Loucy (cell line): ENCODE data around the gene KCNJ6.

ENCODE experiments used
- H2AFZ ChIP-seq: fragments of 200-600 bp; sonication (generic); 2 replicates; pipeline ENCODE4 v1.6.0; 2016; ENCODE audit warnings: antibody characterized with exemption, mild to moderate bottlenecking, low read length, moderate library complexity
- H3F3A ChIP-seq: fragments of 200-600 bp; 2 replicates; pipeline ENCODE4 v1.6.0; 2016; ENCODE audit warnings: antibody characterized with exemption, low read depth, mild to moderate bottlenecking
- H3K27me3 ChIP-seq: fragments of 200-600 bp; sonication (generic); 2 replicates; pipeline ENCODE4 v1.6.1; 2014; ENCODE audit warnings: low read length, mild to moderate bottlenecking; ENCODE audit not compliant: insufficient read depth, poor library complexity, severe bottlenecking
- H3K36me3 ChIP-seq: fragments of 200-600 bp; sonication (generic); 2 replicates; pipeline ENCODE4 v1.6.1; 2016; ENCODE audit warnings: low read length; ENCODE audit not compliant: insufficient read depth
- H3K4me1 ChIP-seq: fragments of 200-600 bp; sonication (generic); 2 replicates; pipeline ENCODE4 v1.5.1; 2014; ENCODE audit warnings: low read length, mild to moderate bottlenecking; ENCODE audit not compliant: insufficient read depth, poor library complexity, severe bottlenecking
- H3K4me2 ChIP-seq: fragments of 200-600 bp; sonication (generic); 2 replicates; pipeline ENCODE4 v1.6.0; 2014; ENCODE audit warnings: antibody characterized with exemption, low read length, low read depth, mild to moderate bottlenecking; ENCODE audit not compliant: poor library complexity, severe bottlenecking
- H3K4me3 ChIP-seq: fragments of 200-600 bp; sonication (generic); 2 replicates; pipeline ENCODE4 v1.5.1; 2014; ENCODE audit warnings: low read length, mild to moderate bottlenecking, mixed read lengths; ENCODE audit not compliant: poor library complexity, severe bottlenecking
- H3K79me2 ChIP-seq: fragments of 200-600 bp; sonication (generic); 2 replicates; pipeline ENCODE4 v1.6.1; 2014; ENCODE audit warnings: low read length; ENCODE audit not compliant: insufficient read depth
- H3K9ac ChIP-seq: fragments of 200-600 bp; sonication (generic); 2 replicates; pipeline ENCODE4 v1.6.0; 2014; ENCODE audit warnings: mild to moderate bottlenecking, low read depth, low read length, moderate library complexity; ENCODE audit not compliant: poor library complexity, severe bottlenecking
- H3K9me2 ChIP-seq: fragments of 200-600 bp; sonication (generic); replicated peaks from 2 replicates; pipeline ENCODE4 v1.6.1; 2016; ENCODE audit warnings: low read depth, low read length, mixed read lengths
- H3K9me3 ChIP-seq: fragments of 200-600 bp; sonication (generic); 2 replicates; pipeline ENCODE4 v1.6.1; 2014; ENCODE audit warnings: mild to moderate bottlenecking, antibody characterized with exemption, low read length, low read depth; ENCODE audit not compliant: insufficient read depth
- H4K20me1 ChIP-seq: fragments of 200-600 bp; sonication (generic); 2 replicates; pipeline ENCODE4 v1.6.0; 2014; ENCODE audit warnings: antibody characterized with exemption, low read length, mild to moderate bottlenecking; ENCODE audit not compliant: insufficient read depth, poor library complexity, severe bottlenecking
- EZH2phosphoT487 ChIP-seq: fragments of 200-600 bp; IDR thresholded peaks from 2 replicates; pipeline ENCODE4 v1.6.1; 2018; ENCODE audit warnings: antibody characterized with exemption, mild to moderate bottlenecking, moderate library complexity, borderline replicate concordance
- TF ChIP-seq, protein P1 (sequence below): fragments of 200-600 bp; sonication (generic); conservative IDR thresholded peaks from 2 replicates; pipeline ENCODE4 v1.5.1; 2014; ENCODE audit warnings: mild to moderate bottlenecking, antibody characterized with exemption, low read length

Gene KCNJ6

DNA sequence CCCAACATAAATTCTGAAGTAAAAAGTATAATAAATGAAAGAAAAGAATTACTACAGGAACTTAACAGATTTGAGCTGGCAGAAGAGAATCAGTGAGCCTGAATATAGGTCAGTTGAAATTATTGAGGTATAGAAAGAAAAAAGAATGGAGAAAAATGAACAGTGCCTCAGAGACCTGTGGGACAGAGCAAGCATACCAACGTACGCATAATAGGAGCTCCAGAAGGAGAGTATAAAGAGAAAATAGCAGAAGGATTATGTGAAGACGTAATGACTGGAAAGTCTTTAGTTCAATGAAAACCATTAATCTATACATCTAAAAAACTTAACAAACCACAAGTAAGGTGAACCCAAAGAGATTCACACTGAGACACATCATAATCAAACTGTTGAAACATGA is 287.9 kb downstream of the KCNJ6 start:
- H3K4me2 ChIP-seq = no peak overlapping the region
- no peak overlapping the region for H3K9ac ChIP-seq
- H3K36me3 ChIP-seq = no peaks in the 10 kb centered on the region
- no peak overlapping the region for H2AFZ ChIP-seq
- peaks cover 8% of the 10 kb centered on the region for H3K4me1 ChIP-seq
- H3K79me2 ChIP-seq = no peaks in the 10 kb centered on the region
- TF ChIP-seq EZH2phosphoT487 = no peak
- TF ChIP-seq, protein P1, sequence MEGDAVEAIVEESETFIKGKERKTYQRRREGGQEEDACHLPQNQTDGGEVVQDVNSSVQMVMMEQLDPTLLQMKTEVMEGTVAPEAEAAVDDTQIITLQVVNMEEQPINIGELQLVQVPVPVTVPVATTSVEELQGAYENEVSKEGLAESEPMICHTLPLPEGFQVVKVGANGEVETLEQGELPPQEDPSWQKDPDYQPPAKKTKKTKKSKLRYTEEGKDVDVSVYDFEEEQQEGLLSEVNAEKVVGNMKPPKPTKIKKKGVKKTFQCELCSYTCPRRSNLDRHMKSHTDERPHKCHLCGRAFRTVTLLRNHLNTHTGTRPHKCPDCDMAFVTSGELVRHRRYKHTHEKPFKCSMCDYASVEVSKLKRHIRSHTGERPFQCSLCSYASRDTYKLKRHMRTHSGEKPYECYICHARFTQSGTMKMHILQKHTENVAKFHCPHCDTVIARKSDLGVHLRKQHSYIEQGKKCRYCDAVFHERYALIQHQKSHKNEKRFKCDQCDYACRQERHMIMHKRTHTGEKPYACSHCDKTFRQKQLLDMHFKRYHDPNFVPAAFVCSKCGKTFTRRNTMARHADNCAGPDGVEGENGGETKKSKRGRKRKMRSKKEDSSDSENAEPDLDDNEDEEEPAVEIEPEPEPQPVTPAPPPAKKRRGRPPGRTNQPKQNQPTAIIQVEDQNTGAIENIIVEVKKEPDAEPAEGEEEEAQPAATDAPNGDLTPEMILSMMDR = no peak
- no peaks in the 10 kb centered on the region for H3K27me3 ChIP-seq
- no peak overlapping the region for H3K4me3 ChIP-seq
- no peaks in the 10 kb centered on the region for H3K9me3 ChIP-seq
- H3K9me2 ChIP-seq = no peaks in the 10 kb centered on the region; the same call in 1 of the 2 replicates
- no peaks in the 10 kb centered on the region for H4K20me1 ChIP-seq
- no peaks in the 10 kb centered on the region for H3F3A ChIP-seq

DNA sequence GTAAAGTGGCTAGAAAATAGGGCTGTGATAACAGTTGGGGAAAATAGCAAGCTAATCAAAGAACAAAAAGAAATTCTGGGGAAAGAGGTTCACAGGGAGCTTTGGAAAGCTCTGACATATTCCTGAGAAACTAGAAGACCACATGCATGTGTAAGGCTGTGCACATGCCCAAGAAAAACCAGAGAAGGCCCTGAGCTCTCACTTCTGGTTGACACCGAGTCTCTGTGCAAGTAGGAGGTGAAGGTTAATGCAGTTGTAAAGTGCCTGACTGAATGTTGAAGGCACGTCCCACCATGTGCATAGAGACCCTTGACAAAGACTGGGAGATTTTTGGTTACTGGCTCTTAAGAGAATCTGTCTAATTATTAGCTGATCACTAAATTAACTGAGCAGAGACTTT is 288.7 kb downstream of the KCNJ6 start:
- Histone ChIP-seq H3K36me3 (no peaks in the 10 kb centered on the region), H3K4me1 (peaks cover 8% of the 10 kb centered on the region), H3K79me2 (no peaks in the 10 kb centered on the region), H3K4me2 (no peak overlapping the region), H2AFZ (no peak overlapping the region), H4K20me1 (no peaks in the 10 kb centered on the region), H3K27me3 (no peaks in the 10 kb centered on the region), H3F3A (no peaks in the 10 kb centered on the region), H3K9ac (no peak overlapping the region), H3K4me3 (no peak overlapping the region), H3K9me3 (no peaks in the 10 kb centered on the region), H3K9me2 (no peaks in the 10 kb centered on the region; the same call in 1 of the 2 replicates)
- TF ChIP-seq, protein P1 = no peak
- no peak for TF ChIP-seq EZH2phosphoT487

DNA sequence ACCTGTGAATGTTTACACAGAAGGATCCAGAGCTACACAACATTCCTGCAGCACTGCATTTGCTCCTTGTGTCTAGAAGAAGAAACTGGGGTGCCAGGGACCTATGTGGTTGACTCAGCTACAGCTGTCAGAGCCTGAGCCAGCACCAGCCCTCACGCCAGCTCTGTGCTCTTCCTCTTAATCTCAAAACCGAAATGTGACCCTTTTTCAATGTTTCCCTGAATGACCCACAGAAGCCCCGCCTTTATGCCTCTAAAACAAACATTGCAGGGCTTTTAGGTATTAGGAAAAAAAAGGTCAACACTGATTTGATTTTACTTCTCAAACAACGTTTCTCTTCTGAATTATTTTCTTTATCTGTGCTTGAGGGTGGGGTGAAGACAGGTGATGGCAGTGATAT is 289.2 kb downstream of the KCNJ6 start:
- Histone ChIP-seq H4K20me1 (no peaks in the 10 kb centered on the region), H3K4me2 (no peak overlapping the region), H3F3A (no peaks in the 10 kb centered on the region), H3K36me3 (no peaks in the 10 kb centered on the region), H3K9ac (no peak overlapping the region), H3K9me3 (no peaks in the 10 kb centered on the region), H3K79me2 (no peaks in the 10 kb centered on the region), H3K27me3 (no peaks in the 10 kb centered on the region), H3K4me3 (no peak overlapping the region), H2AFZ (peak overlapping the region; percentile 9; the same call in 1 of the 2 replicates), H3K9me2 (no peaks in the 10 kb centered on the region; the same call in 1 of the 2 replicates), H3K4me1 (peaks cover 8% of the 10 kb centered on the region)
- TF ChIP-seq, protein P1 = no peak
- no peak for TF ChIP-seq EZH2phosphoT487
